WTC11 (cell line): ENCODE data around the gene PSMA1. TPM values are rescaled to one million over a fixed set of nuclear protein-coding genes. Genes with fewer than 3 reads are reported as not detected.
A peak's percentile ranks its signal among the peaks of the same experiment; 100 is the strongest.

Experiments
- CBFB ChIP-seq: sonication (generic); formaldehyde crosslinking; IDR thresholded peaks from 2 replicates; pipeline ENCODE4 v1.8.1; 2022; ENCODE audit warnings: mild to moderate bottlenecking, low read depth, missing genetic modification reagents
- ELF4 ChIP-seq: sonication (generic); formaldehyde crosslinking; IDR thresholded peaks from 2 replicates; pipeline ENCODE4 v1.8.1; 2022; ENCODE audit warnings: low read depth, mild to moderate bottlenecking, moderate library complexity, missing genetic modification reagents
- FOXP1 ChIP-seq: sonication (generic); formaldehyde crosslinking; IDR thresholded peaks from 2 replicates; pipeline ENCODE4 v1.8.0; 2022; ENCODE audit warnings: missing genetic modification reagents, mild to moderate bottlenecking, moderate library complexity, borderline replicate concordance
- IRF2 ChIP-seq: sonication (generic); formaldehyde crosslinking; IDR thresholded peaks from 2 replicates; pipeline ENCODE4 v1.8.0; 2022; ENCODE audit warnings: low read depth, missing genetic modification reagents, borderline replicate concordance
- JAZF1 ChIP-seq: fragments of 250-450 bp; sonication (Bioruptor Pico); IDR thresholded peaks from 2 replicates; pipeline ENCODE4 v1.9.0; 2021; ENCODE audit warnings: moderate library complexity, mild to moderate bottlenecking, inconsistent platforms
- JUN ChIP-seq: sonication (generic); formaldehyde crosslinking; IDR thresholded peaks from 2 replicates; pipeline ENCODE4 v1.8.0; 2023; ENCODE audit warnings: mild to moderate bottlenecking, missing genetic modification reagents
- MXD4 ChIP-seq: fragments of 250-450 bp; sonication (Bioruptor Pico); IDR thresholded peaks from 2 replicates; pipeline ENCODE4 v1.8.0; 2021; ENCODE audit warnings: mild to moderate bottlenecking, moderate library complexity, borderline replicate concordance
- MYBL2 ChIP-seq: sonication (generic); formaldehyde crosslinking; IDR thresholded peaks from 2 replicates; pipeline ENCODE4 v1.8.1; 2023; ENCODE audit warnings: mild to moderate bottlenecking, moderate library complexity, missing genetic modification reagents
- OVOL2 ChIP-seq: fragments of 250-450 bp; sonication (Bioruptor Pico); IDR thresholded peaks from 2 replicates; pipeline ENCODE4 v1.9.0; 2021; ENCODE audit warnings: mild to moderate bottlenecking, borderline replicate concordance
- RORB ChIP-seq: fragments of 250-450 bp; sonication (Bioruptor Pico); IDR thresholded peaks from 2 replicates; pipeline ENCODE4 v1.9.0; 2021; ENCODE audit warnings: mild to moderate bottlenecking
- SP1 ChIP-seq: sonication (generic); formaldehyde crosslinking; conservative IDR thresholded peaks from 2 replicates; pipeline ENCODE4 v1.8.1; 2022; ENCODE audit warnings: missing genetic modification reagents
- TCF7 ChIP-seq: sonication (generic); formaldehyde crosslinking; IDR thresholded peaks from 2 replicates; pipeline ENCODE4 v1.8.0; 2022; ENCODE audit warnings: mild to moderate bottlenecking, low read depth, missing genetic modification reagents, moderate library complexity
- ZMAT4 ChIP-seq: fragments of 250-450 bp; sonication (Bioruptor Pico); IDR thresholded peaks from 2 replicates; pipeline ENCODE4 v1.9.0; 2021; ENCODE audit warnings: mild to moderate bottlenecking
- ZNF138 ChIP-seq: sonication (generic); formaldehyde crosslinking; conservative IDR thresholded peaks from 2 replicates; pipeline ENCODE4 v1.8.1; 2022; ENCODE audit warnings: mild to moderate bottlenecking, moderate library complexity, missing genetic modification reagents
- ZNF219 ChIP-seq: sonication (generic); formaldehyde crosslinking; IDR thresholded peaks from 2 replicates; pipeline ENCODE4 v1.8.0; 2023; ENCODE audit warnings: missing genetic modification reagents, mild to moderate bottlenecking, borderline replicate concordance
- ZNF396 ChIP-seq: fragments of 250-450 bp; sonication (Bioruptor Pico); IDR thresholded peaks from 2 replicates; pipeline ENCODE4 v1.8.0; 2021; ENCODE audit warnings: mild to moderate bottlenecking, moderate library complexity, borderline replicate concordance
- total RNA-seq: library from RNA; stranded (reverse); gene quantifications from 3 replicates; pipeline ENCODE4 v1.2.3, GENCODE V29; 2021
- TF ChIP-seq, protein P1 (sequence below): sonication (generic); formaldehyde crosslinking; IDR thresholded peaks from 2 replicates; pipeline ENCODE4 v1.8.1; 2023; ENCODE audit warnings: mild to moderate bottlenecking, missing genetic modification reagents, moderate library complexity
- TF ChIP-seq, protein P2 (sequence below): sonication (generic); formaldehyde crosslinking; IDR thresholded peaks from 2 replicates; pipeline ENCODE4 v1.8.1; 2022; ENCODE audit warnings: mild to moderate bottlenecking, missing genetic modification reagents, moderate library complexity, borderline replicate concordance
- TF ChIP-seq, protein P3 (sequence below): sonication (generic); formaldehyde crosslinking; IDR thresholded peaks from 2 replicates; pipeline ENCODE4 v1.8.1; 2023; ENCODE audit warnings: mild to moderate bottlenecking, missing genetic modification reagents, borderline replicate concordance
- TF ChIP-seq, protein P4 (sequence below): fragments of 250-450 bp; sonication (Bioruptor Pico); IDR thresholded peaks from 2 replicates; pipeline ENCODE4 v1.9.0; 2021; ENCODE audit warnings: mild to moderate bottlenecking
- TF ChIP-seq, protein P5 (sequence below): fragments of 250-450 bp; sonication (Bioruptor Pico); conservative IDR thresholded peaks from 2 replicates; pipeline ENCODE4 v1.9.0; 2021; ENCODE audit warnings: mild to moderate bottlenecking
- TF ChIP-seq, protein P6 (sequence below): sonication (generic); formaldehyde crosslinking; IDR thresholded peaks from 2 replicates; pipeline ENCODE4 v1.8.1; 2023; ENCODE audit warnings: mild to moderate bottlenecking, missing genetic modification reagents
- TF ChIP-seq, protein P7 (sequence below): sonication (generic); formaldehyde crosslinking; IDR thresholded peaks from 2 replicates; pipeline ENCODE4 v1.8.1; 2023; ENCODE audit warnings: mild to moderate bottlenecking, missing genetic modification reagents

Gene PSMA1
- total RNA-seq, 1 experiment from 2014 or later, result 139 TPM

- TF ChIP-seq, protein P1, sequence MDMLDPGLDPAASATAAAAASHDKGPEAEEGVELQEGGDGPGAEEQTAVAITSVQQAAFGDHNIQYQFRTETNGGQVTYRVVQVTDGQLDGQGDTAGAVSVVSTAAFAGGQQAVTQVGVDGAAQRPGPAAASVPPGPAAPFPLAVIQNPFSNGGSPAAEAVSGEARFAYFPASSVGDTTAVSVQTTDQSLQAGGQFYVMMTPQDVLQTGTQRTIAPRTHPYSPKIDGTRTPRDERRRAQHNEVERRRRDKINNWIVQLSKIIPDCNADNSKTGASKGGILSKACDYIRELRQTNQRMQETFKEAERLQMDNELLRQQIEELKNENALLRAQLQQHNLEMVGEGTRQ (CRISPR knock-in tag), result no peak
- TF ChIP-seq MXD4 (CRISPR knock-in tag) (no peak), JUN (CRISPR knock-in tag) (peak; percentile 59; the same call in 1 of the 2 replicates), FOXP1 (CRISPR knock-in tag) (peak; percentile 60; the same call in 1 of the 2 replicates), ELF4 (CRISPR knock-in tag) (no peak), JAZF1 (CRISPR knock-in tag) (no peak), IRF2 (CRISPR knock-in tag) (no peak), ZNF138 (CRISPR knock-in tag) (no peak), ZMAT4 (CRISPR knock-in tag) (no peak), TCF7 (CRISPR knock-in tag) (no peak), OVOL2 (CRISPR knock-in tag) (no peak; the same call in 1 of the 2 replicates), ZNF219 (CRISPR knock-in tag) (peak; percentile 69; the same call in 1 of the 2 replicates), ZNF396 (no peak), MYBL2 (no peak), RORB (CRISPR knock-in tag) (no peak), SP1 (peak; percentile 72), CBFB (no peak)
- TF ChIP-seq, protein P2, sequence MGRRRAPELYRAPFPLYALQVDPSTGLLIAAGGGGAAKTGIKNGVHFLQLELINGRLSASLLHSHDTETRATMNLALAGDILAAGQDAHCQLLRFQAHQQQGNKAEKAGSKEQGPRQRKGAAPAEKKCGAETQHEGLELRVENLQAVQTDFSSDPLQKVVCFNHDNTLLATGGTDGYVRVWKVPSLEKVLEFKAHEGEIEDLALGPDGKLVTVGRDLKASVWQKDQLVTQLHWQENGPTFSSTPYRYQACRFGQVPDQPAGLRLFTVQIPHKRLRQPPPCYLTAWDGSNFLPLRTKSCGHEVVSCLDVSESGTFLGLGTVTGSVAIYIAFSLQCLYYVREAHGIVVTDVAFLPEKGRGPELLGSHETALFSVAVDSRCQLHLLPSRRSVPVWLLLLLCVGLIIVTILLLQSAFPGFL (CRISPR knock-in tag), result no peak
- TF ChIP-seq, protein P3, sequence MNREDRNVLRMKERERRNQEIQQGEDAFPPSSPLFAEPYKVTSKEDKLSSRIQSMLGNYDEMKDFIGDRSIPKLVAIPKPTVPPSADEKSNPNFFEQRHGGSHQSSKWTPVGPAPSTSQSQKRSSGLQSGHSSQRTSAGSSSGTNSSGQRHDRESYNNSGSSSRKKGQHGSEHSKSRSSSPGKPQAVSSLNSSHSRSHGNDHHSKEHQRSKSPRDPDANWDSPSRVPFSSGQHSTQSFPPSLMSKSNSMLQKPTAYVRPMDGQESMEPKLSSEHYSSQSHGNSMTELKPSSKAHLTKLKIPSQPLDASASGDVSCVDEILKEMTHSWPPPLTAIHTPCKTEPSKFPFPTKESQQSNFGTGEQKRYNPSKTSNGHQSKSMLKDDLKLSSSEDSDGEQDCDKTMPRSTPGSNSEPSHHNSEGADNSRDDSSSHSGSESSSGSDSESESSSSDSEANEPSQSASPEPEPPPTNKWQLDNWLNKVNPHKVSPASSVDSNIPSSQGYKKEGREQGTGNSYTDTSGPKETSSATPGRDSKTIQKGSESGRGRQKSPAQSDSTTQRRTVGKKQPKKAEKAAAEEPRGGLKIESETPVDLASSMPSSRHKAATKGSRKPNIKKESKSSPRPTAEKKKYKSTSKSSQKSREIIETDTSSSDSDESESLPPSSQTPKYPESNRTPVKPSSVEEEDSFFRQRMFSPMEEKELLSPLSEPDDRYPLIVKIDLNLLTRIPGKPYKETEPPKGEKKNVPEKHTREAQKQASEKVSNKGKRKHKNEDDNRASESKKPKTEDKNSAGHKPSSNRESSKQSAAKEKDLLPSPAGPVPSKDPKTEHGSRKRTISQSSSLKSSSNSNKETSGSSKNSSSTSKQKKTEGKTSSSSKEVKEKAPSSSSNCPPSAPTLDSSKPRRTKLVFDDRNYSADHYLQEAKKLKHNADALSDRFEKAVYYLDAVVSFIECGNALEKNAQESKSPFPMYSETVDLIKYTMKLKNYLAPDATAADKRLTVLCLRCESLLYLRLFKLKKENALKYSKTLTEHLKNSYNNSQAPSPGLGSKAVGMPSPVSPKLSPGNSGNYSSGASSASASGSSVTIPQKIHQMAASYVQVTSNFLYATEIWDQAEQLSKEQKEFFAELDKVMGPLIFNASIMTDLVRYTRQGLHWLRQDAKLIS (CRISPR knock-in tag), result no peak
- TF ChIP-seq, protein P4, sequence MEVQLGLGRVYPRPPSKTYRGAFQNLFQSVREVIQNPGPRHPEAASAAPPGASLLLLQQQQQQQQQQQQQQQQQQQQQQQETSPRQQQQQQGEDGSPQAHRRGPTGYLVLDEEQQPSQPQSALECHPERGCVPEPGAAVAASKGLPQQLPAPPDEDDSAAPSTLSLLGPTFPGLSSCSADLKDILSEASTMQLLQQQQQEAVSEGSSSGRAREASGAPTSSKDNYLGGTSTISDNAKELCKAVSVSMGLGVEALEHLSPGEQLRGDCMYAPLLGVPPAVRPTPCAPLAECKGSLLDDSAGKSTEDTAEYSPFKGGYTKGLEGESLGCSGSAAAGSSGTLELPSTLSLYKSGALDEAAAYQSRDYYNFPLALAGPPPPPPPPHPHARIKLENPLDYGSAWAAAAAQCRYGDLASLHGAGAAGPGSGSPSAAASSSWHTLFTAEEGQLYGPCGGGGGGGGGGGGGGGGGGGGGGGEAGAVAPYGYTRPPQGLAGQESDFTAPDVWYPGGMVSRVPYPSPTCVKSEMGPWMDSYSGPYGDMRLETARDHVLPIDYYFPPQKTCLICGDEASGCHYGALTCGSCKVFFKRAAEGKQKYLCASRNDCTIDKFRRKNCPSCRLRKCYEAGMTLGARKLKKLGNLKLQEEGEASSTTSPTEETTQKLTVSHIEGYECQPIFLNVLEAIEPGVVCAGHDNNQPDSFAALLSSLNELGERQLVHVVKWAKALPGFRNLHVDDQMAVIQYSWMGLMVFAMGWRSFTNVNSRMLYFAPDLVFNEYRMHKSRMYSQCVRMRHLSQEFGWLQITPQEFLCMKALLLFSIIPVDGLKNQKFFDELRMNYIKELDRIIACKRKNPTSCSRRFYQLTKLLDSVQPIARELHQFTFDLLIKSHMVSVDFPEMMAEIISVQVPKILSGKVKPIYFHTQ, result no peak
- TF ChIP-seq, protein P5, sequence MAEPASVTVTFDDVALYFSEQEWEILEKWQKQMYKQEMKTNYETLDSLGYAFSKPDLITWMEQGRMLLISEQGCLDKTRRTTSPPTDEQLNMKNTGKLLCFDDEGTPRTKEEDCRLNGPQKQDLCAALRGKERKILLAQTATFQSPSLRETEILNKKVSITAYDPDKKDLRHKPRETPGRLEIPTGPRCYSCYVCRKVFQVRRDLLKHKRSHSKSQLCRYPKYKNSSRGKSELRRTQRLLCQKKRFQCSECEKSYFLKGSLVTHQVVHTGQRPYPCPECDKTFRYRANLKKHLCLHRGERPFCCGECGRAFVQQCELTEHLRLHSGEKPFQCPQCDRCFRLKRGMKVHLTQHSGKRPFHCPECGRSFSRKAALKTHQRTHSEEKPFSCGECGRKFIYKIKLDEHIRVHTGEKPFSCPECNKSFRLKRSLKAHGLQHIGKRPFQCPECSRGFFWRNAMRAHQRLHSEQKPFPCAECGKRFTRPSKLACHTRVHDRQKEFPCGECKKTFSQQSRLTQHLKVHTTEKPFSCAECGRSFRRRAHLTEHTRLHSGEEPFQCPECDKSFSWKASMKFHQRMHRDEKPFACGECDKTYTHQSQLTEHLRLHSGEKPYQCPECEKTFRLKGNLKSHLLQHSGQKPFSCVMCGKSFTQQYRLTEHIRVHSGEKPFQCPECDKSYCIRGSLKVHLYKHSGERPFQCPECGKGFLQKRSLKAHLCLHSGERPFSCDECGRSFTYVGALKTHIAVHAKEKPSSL (CRISPR knock-in tag), result no peak
- TF ChIP-seq, protein P6, sequence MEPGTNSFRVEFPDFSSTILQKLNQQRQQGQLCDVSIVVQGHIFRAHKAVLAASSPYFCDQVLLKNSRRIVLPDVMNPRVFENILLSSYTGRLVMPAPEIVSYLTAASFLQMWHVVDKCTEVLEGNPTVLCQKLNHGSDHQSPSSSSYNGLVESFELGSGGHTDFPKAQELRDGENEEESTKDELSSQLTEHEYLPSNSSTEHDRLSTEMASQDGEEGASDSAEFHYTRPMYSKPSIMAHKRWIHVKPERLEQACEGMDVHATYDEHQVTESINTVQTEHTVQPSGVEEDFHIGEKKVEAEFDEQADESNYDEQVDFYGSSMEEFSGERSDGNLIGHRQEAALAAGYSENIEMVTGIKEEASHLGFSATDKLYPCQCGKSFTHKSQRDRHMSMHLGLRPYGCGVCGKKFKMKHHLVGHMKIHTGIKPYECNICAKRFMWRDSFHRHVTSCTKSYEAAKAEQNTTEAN (CRISPR knock-in tag), result no peak
- TF ChIP-seq, protein P7, sequence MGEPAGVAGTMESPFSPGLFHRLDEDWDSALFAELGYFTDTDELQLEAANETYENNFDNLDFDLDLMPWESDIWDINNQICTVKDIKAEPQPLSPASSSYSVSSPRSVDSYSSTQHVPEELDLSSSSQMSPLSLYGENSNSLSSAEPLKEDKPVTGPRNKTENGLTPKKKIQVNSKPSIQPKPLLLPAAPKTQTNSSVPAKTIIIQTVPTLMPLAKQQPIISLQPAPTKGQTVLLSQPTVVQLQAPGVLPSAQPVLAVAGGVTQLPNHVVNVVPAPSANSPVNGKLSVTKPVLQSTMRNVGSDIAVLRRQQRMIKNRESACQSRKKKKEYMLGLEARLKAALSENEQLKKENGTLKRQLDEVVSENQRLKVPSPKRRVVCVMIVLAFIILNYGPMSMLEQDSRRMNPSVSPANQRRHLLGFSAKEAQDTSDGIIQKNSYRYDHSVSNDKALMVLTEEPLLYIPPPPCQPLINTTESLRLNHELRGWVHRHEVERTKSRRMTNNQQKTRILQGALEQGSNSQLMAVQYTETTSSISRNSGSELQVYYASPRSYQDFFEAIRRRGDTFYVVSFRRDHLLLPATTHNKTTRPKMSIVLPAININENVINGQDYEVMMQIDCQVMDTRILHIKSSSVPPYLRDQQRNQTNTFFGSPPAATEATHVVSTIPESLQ (CRISPR knock-in tag), result no peak
These were observed 20.5 kb downstream of the PSMA1 start, which contains the start of gene COPB1 (continued) for GRCh38 chr11:14499560-14500180.
